ENCODE results near the gene RIPOR3. TPM values are rescaled to one million over a fixed set of nuclear protein-coding genes. Genes with fewer than 3 reads are reported as not detected.
"Not testable (repeated sequence)": the region's sequence is repeated elsewhere in the genome, so short reads cannot be mapped to it uniquely, and the experiment has no call there.

RIPOR3 gene
- total RNA-seq, 4 donors from 2014 or later, result 1.8 to 12.7 (median 4.9) TPM

DNA sequence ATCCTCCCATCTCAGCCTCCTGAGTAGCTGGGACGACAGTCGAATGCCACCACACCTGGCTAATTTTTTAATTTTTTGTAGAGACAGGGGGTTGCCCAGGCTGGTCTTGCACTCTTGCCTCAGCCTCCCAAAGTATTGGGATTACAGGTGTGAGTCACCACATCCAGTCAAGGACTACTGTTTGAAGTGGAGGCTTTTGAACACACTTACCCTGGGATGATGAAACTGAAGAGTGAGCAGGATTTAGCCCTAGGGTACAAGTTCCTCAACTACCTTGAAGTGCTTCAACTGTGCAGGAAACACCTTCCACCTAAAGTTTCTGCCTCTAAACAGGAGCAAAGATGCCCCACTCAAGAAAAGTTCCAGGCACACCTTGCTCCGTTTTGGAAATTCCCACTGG, 24.4 kb upstream of the RIPOR3 start:
- intact Hi-C loops (cut with DNase I; ENCODE audit: low total_unique reads), result no loop called here
- H3K4me3 ChIP-seq (ENCODE audit: low read depth, poor library complexity, severe bottlenecking), result no peak overlapping the region
- DNase-seq (ENCODE audit: low spot score in 2 of 2), result peak in 1 of 2 donors; percentile 25
- WGBS, 2 donors, result 83 to 84% methylated on average over 3 of the region's 3 CpGs
- TF ChIP-seq POLR2A (IDR thresholded peaks at IDR 0.05), result no peak
- TF ChIP-seq, protein P1, sequence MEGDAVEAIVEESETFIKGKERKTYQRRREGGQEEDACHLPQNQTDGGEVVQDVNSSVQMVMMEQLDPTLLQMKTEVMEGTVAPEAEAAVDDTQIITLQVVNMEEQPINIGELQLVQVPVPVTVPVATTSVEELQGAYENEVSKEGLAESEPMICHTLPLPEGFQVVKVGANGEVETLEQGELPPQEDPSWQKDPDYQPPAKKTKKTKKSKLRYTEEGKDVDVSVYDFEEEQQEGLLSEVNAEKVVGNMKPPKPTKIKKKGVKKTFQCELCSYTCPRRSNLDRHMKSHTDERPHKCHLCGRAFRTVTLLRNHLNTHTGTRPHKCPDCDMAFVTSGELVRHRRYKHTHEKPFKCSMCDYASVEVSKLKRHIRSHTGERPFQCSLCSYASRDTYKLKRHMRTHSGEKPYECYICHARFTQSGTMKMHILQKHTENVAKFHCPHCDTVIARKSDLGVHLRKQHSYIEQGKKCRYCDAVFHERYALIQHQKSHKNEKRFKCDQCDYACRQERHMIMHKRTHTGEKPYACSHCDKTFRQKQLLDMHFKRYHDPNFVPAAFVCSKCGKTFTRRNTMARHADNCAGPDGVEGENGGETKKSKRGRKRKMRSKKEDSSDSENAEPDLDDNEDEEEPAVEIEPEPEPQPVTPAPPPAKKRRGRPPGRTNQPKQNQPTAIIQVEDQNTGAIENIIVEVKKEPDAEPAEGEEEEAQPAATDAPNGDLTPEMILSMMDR (IDR thresholded peaks at IDR 0.05), result no peak

GRCh38 chr20:50714426-50714825, 23.1 kb upstream of the RIPOR3 start:
- 92 to 93% methylated on average over 12 of the region's 12 CpGs for WGBS, 2 donors
- intact Hi-C loops (cut with DNase I; ENCODE audit: low total_unique reads); H3K4me3 ChIP-seq (ENCODE audit: low read depth, poor library complexity, severe bottlenecking): not testable (repeated sequence)
- peak in 1 of 2 donors; percentile 68 for DNase-seq (ENCODE audit: low spot score in 2 of 2)

GRCh38 chr20:50713657-50714101, 22.3 kb upstream of the RIPOR3 start:
- 55 to 70% methylated on average over 7 of the region's 7 CpGs for WGBS, 2 donors
- intact Hi-C loops (cut with DNase I; ENCODE audit: low total_unique reads), result no loop called here
- no peak overlapping the region for H3K4me3 ChIP-seq (ENCODE audit: low read depth, poor library complexity, severe bottlenecking)
- no peak for TF ChIP-seq POLR2A (IDR thresholded peaks at IDR 0.05)
- TF ChIP-seq, protein P1 (IDR thresholded peaks at IDR 0.05), result no peak
- peak in 1 of 2 donors; percentile 62 for DNase-seq (ENCODE audit: low spot score in 2 of 2)

DNA sequence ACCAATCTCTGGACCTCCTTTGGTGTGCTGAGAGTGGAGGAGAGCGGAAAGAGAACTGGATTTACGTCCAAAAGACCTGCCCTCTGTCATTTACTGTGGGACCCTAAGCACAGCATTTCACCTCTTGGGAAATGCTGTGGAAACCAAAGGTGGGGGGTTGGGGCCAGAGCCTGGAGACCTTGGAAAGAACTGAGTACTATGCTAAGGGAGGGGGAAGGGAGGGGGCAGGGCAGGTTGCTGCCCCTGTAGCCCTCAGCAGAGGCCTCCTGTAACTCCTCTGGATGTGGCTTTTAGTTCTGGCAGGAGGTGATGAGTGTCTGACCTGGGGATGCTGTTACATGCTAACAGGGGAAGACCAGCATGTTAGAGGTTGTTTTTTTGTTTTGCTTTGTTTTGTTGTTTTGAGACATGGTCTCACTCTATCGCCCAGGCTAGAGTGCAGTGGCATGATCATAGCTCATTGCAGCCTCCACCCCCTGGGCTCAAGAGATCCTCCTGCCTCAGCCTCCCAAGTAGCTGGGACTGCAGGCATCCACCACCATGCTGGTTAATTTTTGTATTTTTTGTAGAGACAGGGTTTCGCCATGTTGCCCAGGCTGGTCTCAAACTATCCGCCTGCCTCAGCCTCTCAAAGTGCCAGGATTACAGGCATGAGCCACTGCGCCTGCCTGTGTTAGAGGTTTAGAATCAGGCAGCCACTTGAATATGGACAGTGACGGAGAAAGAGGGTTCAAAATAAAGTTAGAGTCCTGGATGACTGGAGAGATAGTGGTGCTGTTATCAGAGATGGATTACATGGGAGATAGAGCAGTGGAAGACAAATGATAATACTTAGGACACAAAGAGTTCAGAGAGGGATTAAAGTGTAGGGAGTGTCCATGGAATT, 21.7 kb upstream of the RIPOR3 start:
- TF ChIP-seq, protein P1 (IDR thresholded peaks at IDR 0.05), result no peak
- no peak for TF ChIP-seq POLR2A (IDR thresholded peaks at IDR 0.05)
- intact Hi-C loops (cut with DNase I; ENCODE audit: low total_unique reads), result no loop called here
- no peak overlapping the region for H3K4me3 ChIP-seq (ENCODE audit: low read depth, poor library complexity, severe bottlenecking)
- 94 to 95% methylated on average over 7 of the region's 7 CpGs for WGBS, 2 donors
- DNase-seq (ENCODE audit: low spot score in 2 of 2), result peak in 1 of 2 donors; percentile 20

- intact Hi-C loops (cut with DNase I; ENCODE audit: low total_unique reads), result no loop called here
- no peak for DNase-seq (ENCODE audit: low spot score in 2 of 2)
- TF ChIP-seq, protein P1 (IDR thresholded peaks at IDR 0.05), result no peak
- no peak for TF ChIP-seq POLR2A (IDR thresholded peaks at IDR 0.05)
- no peak overlapping the region for H3K4me3 ChIP-seq (ENCODE audit: low read depth, poor library complexity, severe bottlenecking)
- 93 to 94% methylated on average over 13 of the region's 13 CpGs for WGBS, 2 donors
These were observed 19.9 kb upstream of the RIPOR3 start for GRCh38 chr20:50711113-50711825.

DNA sequence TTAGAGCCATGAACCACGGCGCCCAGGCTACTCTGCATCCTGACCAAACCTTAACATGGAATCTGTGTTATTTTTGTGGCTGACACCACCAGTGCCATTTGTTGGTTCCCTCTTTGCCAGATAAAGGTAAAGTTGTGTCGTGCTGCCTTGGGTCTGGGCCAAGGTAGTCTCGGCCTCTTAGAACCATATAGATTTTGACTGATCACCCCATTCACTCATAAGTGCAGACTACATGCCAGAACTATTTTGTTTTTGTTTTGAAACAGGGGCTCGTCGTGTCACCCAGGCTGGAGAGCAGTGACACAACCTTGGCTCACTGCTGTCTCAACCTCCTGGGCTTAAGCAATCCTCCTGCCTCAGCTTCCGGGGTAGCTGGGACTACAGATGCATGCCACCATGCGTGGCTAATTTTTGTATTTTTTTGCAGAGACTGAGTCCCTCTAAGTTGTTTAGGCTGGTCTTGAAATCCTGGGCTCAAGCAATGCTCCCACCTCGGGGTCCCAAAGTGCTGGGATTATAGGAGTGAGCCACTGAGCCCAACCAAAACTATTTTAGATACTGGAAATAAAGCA, 19.2 kb upstream of the RIPOR3 start:
- no peak for DNase-seq (ENCODE audit: low spot score in 2 of 2)
- TF ChIP-seq, protein P1 (IDR thresholded peaks at IDR 0.05), result no peak
- no peak for TF ChIP-seq POLR2A (IDR thresholded peaks at IDR 0.05)
- intact Hi-C loops (cut with DNase I; ENCODE audit: low total_unique reads), result no loop called here
- 76 to 79% methylated on average over 9 of the region's 9 CpGs for WGBS, 2 donors
- H3K4me3 ChIP-seq (ENCODE audit: low read depth, poor library complexity, severe bottlenecking), result no peak overlapping the region

All from lower leg skin (tissue), 4 donors.